ENCODE data around the gene USF3. TPM values are rescaled to one million over a fixed set of nuclear protein-coding genes. Genes with fewer than 3 reads are reported as not detected.

Gene USF3
- total and polyA plus RNA-seq, 2 of the 4 experiments (the other 2 are of a cell fraction): 3.0 to 5.2 TPM

- Histone ChIP-seq H3K4me2 (ENCODE audit: low read depth, low read length) (no peak overlapping the region), H4K5ac (ENCODE audit: low read depth, low read length) (no peak overlapping the region), H3K27ac (ENCODE audit: insufficient read depth, low read length) (no peak overlapping the region; the same call in 1 of the 2 replicates), H3K23ac (ENCODE audit: low read depth, low read length) (no peak overlapping the region), H3K18ac (ENCODE audit: low read depth, low read length) (peak overlapping the region; percentile 30), H3K9me1 (ENCODE audit: insufficient read depth, low read length) (peaks cover 7% of the 10 kb centered on the region), H3K9me3 (ENCODE audit: control insufficient read depth, insufficient read depth, low read length) (peaks cover 1% of the 10 kb centered on the region; the same call in 1 of the 2 replicates), H3K14ac (replicated peaks; ENCODE audit: low read depth, low read length) (no peak overlapping the region), H4K20me1 (ENCODE audit: insufficient read depth, low read length) (peaks cover 10% of the 10 kb centered on the region; the same call in 1 of the 2 replicates), H3K4ac (ENCODE audit: low read depth, low read length) (no peak overlapping the region), H2BK20ac (ENCODE audit: low read depth, low read length) (no peak overlapping the region), H3K4me3 (ENCODE audit: insufficient read depth, low read depth, low read length) (no peak overlapping the region), H2AFZ (replicated peaks; ENCODE audit: low read length, poor library complexity) (no peak overlapping the region), H3K36me3 (ENCODE audit: control insufficient read depth, insufficient read depth, low read length) (peaks cover 2% of the 10 kb centered on the region; the same call in 1 of the 2 replicates), H3K56ac (ENCODE audit: extremely low read depth, insufficient read depth, low read length) (no peak overlapping the region), H2AK5ac (ENCODE audit: low read depth, low read length) (no peak overlapping the region), H2BK5ac (ENCODE audit: low read depth, low read length, poor library complexity, severe bottlenecking) (no peak overlapping the region), H2AK9ac (replicated peaks; ENCODE audit: low read depth, low read length, poor library complexity) (no peak overlapping the region), H2BK15ac (ENCODE audit: low read depth, low read length) (no peak overlapping the region), H3K4me1 (ENCODE audit: control insufficient read depth, insufficient read depth, low read length) (peaks cover 12% of the 10 kb centered on the region), H3K79me1 (ENCODE audit: low read depth in 1 of 2, low read length in 2 of 2) (peaks cover 16 to 32% of the 10 kb centered on the region in 2 experiments), H4K8ac (ENCODE audit: low read depth in 2 of 2, low read length in 2 of 2) (no peak overlapping the region), H3K9ac (ENCODE audit: low read depth, low read length) (no peak overlapping the region), H2BK120ac (ENCODE audit: low read depth, low read length) (no peak overlapping the region), H3K27me3 (ENCODE audit: control insufficient read depth, insufficient read depth, low read length) (no peaks in the 10 kb centered on the region), H4K91ac (ENCODE audit: insufficient read depth, low read depth, low read length) (no peak overlapping the region)
- BruUV-seq (replicated peaks): no TSS peak
- no peak for ATAC-seq (ENCODE audit: low read depth)
- intact Hi-C loops (cut with micrococcal nuclease) (no loop called here), in situ Hi-C loops (cut with MboI; ENCODE audit: low sequenced_read_pairs) (no loop called here), dilution Hi-C loops (cut with HindIII; ENCODE audit: low sequenced_read_pairs, unreplicated experiment) (no loop called here)
- ChIA-PET POLR2A (ENCODE audit: unreplicated experiment) (no interaction called here), CTCF (interaction anchor here (1.1 kb wide), 1 partner anchor 9 kb away, joined by 3 read pairs; no protein-coding TSS in a partner anchor)
- WGBS, 2 experiments (ENCODE audit: extremely low coverage in 2 of 2, insufficient read length in 1 of 2): 100% methylated on average over 3 of the region's 5 CpGs; no CpG with 5 or more reads in 1 of the 2 experiments
- DNase-seq: no peak
- TF ChIP-seq SMC3 (IDR thresholded peaks at IDR 0.05; ENCODE audit: low read depth, low read length) (no peak), MAZ (IDR thresholded peaks at IDR 0.05; ENCODE audit: borderline replicate concordance, low read depth, low read length) (no peak), MXI1 (IDR thresholded peaks at IDR 0.05; ENCODE audit: borderline replicate concordance, low read depth, low read length) (no peak), CHD1 (IDR thresholded peaks at IDR 0.05; ENCODE audit: low read depth, low read length) (no peak), RFX5 (IDR thresholded peaks at IDR 0.05; ENCODE audit: low read depth, low read length) (no peak), CEBPB (IDR thresholded peaks at IDR 0.05; ENCODE audit: low read depth, low read length) (no peak), CTCF (conservative IDR thresholded peaks at IDR 0.05; ENCODE audit: low read depth, low read length) (no peak), FOS (IDR thresholded peaks at IDR 0.05; ENCODE audit: low read depth, low read length) (no peak), BHLHE40 (IDR thresholded peaks at IDR 0.05; ENCODE audit: low read depth, low read length) (no peak), ELK1 (IDR thresholded peaks at IDR 0.05; ENCODE audit: borderline replicate concordance, low read depth, low read length) (no peak), MAFK (IDR thresholded peaks at IDR 0.05; ENCODE audit: low read depth, low read length) (no peak), POLR2A (IDR thresholded peaks at IDR 0.05; ENCODE audit: low read depth, low read length) (no peak), USF2 (IDR thresholded peaks at IDR 0.05; ENCODE audit: low read depth, low read length) (no peak), NFE2L2 (IDR thresholded peaks at IDR 0.05; ENCODE audit: low read depth, low read length) (no peak), RAD21 (IDR thresholded peaks at IDR 0.05; ENCODE audit: low read length) (no peak)
These were observed 11.3 kb downstream of the USF3 start for GRCh38 chr3:113685124-113685523.
